Left ventricle myocardium inferior (tissue), 1 donor: ENCODE measurements around the gene PISD. TPM values are rescaled to one million over a fixed set of nuclear protein-coding genes. Genes with fewer than 3 reads are reported as not detected.

Source experiments
- DNase-seq: peaks from one replicate; pipeline ENCODE4 v3.0.0-alpha.2; 2020
- H3K27ac ChIP-seq: fragments of 200-600 bp; replicated peaks from 2 replicates; pipeline ENCODE4 v1.8.0; 2021
- H3K27me3 ChIP-seq: fragments of 200-600 bp; 2 replicates; pipeline ENCODE4 v1.8.0; 2021; ENCODE audit warnings: low read depth
- H3K36me3 ChIP-seq: fragments of 200-600 bp; 2 replicates; pipeline ENCODE4 v1.8.0; 2021
- H3K4me1 ChIP-seq: fragments of 200-600 bp; 2 replicates; pipeline ENCODE4 v1.8.0; 2021
- H3K4me3 ChIP-seq: fragments of 200-600 bp; 2 replicates; pipeline ENCODE4 v1.8.0; 2021; ENCODE audit warnings: mild to moderate bottlenecking, moderate library complexity
- H3K9me3 ChIP-seq: fragments of 200-600 bp; replicated peaks from 2 replicates; pipeline ENCODE4 v1.8.0; 2021
- intact Hi-C: fragments of 100-400 bp; cut with micrococcal nuclease; formaldehyde crosslinking; loops from one replicate; pipeline ENCODE4 v1.11.0; 2022
- total RNA-seq: library from RNA; stranded (reverse); fragmentation: NEBNext Ultra II Directional; extraction: Animal tissue kit (Norgen Biotek cat#: 25700); gene quantifications from one replicate; pipeline ENCODE4 v1.2.1, GENCODE V29; 2021
- TF ChIP-seq, protein P1 (sequence below): fragments of 200-600 bp; IDR thresholded peaks from 2 replicates; pipeline ENCODE4 v1.8.0; 2021; ENCODE audit warnings: antibody characterized with exemption, mild to moderate bottlenecking, borderline replicate concordance
- donor health status: DM: no; HTN: yes; CAD: no; lungs with severe emphysema.

PISD gene
- total RNA-seq, 1 donor from 2014 or later = 18.1 TPM

DNA sequence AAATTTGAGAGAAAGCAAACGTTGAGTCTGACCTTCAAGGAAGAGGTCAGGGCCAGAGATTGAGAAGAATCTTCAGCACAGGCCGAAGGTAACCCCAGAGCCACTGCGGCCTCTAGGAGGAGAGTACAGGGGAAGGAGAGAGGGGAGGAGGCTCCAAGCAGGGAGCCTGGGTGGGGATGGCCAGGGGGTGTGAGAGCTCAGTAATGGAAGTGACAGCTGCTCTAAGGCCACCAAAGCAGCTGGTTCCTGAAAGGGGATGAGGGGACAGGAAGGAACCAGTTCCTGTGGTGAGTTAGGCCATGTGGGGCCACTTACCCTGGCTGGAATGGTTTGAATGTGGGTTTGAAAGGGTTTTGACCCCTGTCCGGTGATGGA lies 46.1 kb downstream of the PISD start:
- intact Hi-C loops = no loop called here

DNA sequence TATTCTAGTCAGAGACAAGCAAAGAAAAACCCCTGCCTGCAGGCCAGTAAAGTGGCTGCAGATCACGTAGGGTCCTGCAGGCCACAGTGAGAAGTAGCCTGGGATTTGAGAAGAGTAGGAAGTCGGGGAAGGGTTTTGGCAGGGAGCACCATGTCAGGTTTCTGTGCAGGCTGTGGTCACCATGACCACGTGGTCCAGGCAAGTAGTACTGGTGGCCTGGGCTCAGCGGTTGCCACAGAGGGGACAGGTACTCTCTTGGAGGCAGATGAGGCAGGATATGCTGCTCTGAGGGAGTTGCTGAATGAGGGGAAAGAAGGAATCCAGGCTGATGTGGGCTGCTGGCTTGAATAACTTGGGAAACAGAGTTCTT lies 46.5 kb downstream of the PISD start:
- Histone ChIP-seq H3K27ac (no peak overlapping the region), H3K4me1 (peaks cover 33% of the 10 kb centered on the region), H3K27me3 (no peaks in the 10 kb centered on the region), H3K9me3 (no peaks in the 10 kb centered on the region), H3K36me3 (peaks cover 31% of the 10 kb centered on the region), H3K4me3 (no peak overlapping the region)
- TF ChIP-seq, protein P1, sequence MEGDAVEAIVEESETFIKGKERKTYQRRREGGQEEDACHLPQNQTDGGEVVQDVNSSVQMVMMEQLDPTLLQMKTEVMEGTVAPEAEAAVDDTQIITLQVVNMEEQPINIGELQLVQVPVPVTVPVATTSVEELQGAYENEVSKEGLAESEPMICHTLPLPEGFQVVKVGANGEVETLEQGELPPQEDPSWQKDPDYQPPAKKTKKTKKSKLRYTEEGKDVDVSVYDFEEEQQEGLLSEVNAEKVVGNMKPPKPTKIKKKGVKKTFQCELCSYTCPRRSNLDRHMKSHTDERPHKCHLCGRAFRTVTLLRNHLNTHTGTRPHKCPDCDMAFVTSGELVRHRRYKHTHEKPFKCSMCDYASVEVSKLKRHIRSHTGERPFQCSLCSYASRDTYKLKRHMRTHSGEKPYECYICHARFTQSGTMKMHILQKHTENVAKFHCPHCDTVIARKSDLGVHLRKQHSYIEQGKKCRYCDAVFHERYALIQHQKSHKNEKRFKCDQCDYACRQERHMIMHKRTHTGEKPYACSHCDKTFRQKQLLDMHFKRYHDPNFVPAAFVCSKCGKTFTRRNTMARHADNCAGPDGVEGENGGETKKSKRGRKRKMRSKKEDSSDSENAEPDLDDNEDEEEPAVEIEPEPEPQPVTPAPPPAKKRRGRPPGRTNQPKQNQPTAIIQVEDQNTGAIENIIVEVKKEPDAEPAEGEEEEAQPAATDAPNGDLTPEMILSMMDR = no peak
- DNase-seq = no peak
- intact Hi-C loops = no loop called here

More for the DNA sequence above, 46.1 kb downstream of the PISD start:
- H3K27ac ChIP-seq = no peak overlapping the region
- TF ChIP-seq, protein P1 = no peak
- H3K9me3 ChIP-seq = no peaks in the 10 kb centered on the region
- H3K4me1 ChIP-seq = peaks cover 29% of the 10 kb centered on the region
- H3K36me3 ChIP-seq = peaks cover 35% of the 10 kb centered on the region
- H3K27me3 ChIP-seq = no peaks in the 10 kb centered on the region
- H3K4me3 ChIP-seq = no peak overlapping the region
- no peak for DNase-seq

DNA sequence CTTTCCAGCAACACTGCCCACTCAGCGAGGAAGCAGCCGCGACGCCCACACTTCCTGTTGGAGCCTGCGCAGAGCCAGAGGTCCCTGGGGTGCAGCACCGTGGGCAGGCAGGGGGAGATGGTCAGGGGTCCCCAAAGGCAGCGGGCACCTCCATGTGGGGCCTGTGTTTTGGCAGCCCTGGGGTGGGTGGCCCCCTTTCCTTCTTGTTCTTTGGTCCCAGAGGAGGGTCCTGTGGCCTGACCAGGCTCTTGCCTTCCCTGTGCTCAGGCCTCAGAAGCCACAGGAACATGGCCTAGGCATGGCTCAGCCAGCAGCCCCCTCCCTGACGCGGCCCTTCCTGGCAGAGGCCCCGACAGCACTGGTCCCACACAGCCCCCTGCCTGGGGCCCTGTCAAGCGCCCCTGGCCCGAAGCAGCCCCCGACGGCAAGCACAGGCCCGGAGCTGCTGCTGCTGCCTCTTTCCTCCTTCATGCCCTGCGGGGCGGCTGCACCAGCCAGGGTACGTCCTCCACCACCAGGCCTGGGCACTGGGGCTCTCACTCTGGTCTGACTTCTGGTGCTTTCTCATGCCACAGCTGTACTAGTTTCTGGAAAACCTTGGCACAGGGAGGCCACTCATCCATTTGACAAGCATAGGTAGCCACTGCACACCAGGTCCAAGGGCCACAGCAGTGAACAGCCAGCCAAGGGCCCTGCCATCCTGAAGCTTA lies 47.1 kb downstream of the PISD start:
- no peak for DNase-seq
- intact Hi-C loops = no loop called here
- TF ChIP-seq, protein P1 = no peak
- no peaks in the 10 kb centered on the region for H3K27me3 ChIP-seq
- no peak overlapping the region for H3K27ac ChIP-seq
- no peaks in the 10 kb centered on the region for H3K9me3 ChIP-seq
- H3K4me3 ChIP-seq = no peak overlapping the region
- H3K36me3 ChIP-seq = peaks cover 25% of the 10 kb centered on the region
- peaks cover 37% of the 10 kb centered on the region for H3K4me1 ChIP-seq

DNA sequence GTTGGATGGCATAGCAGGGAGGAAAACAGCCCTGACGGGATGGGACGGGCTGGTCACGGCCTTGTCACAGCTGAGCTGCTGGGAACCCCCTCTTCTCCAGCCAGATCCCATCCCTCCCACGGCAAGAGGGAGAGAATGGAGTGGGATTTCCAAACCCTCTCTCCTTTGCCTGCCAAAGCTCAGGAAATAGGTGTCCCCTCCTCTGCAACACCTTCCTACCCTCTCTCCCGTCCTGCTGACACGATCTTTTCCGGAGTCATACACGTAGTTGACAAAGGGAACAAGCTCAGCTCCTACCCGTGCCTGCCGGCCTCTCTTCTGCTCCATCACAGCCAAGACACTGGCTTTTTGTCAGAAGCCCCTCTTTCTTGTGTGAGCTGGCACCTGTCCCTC lies 48.1 kb downstream of the PISD start:
- no peaks in the 10 kb centered on the region for H3K9me3 ChIP-seq
- TF ChIP-seq, protein P1 = no peak
- no peak overlapping the region for H3K27ac ChIP-seq
- no peaks in the 10 kb centered on the region for H3K27me3 ChIP-seq
- no peak overlapping the region for H3K4me3 ChIP-seq
- H3K4me1 ChIP-seq = peaks cover 37% of the 10 kb centered on the region
- no peak for DNase-seq
- intact Hi-C loops = no loop called here
- H3K36me3 ChIP-seq = peaks cover 15% of the 10 kb centered on the region

DNA sequence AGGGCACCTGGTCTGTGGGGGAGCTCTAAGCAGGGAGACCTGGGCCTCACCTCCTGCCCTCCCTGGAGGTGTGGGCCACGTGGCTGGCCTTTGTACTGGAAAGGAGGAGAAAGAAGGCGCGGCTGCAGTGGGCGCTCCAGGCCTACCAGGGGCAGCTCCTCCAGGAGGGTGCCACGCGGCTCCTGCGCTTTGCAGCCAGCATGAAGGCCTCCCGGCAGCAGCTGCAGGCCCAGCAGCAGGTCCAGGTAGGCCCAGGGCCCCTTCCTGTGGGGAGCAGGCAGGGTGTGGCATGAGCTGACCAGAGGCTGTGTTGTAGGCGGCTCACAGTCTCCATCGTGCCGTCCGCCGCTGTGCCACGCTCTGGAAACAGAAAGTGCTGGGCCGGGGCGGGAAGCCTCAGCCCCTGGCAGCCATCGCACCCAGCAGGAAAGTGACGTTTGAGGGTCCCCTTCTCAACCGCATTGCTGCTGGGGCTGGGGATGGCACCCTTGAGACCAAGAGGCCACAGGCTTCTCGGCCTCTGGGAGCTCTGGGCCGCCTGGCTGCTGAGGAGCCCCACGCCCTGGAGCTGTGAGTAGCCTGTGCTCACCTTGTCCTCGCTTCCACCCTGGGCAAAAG lies 48.6 kb downstream of the PISD start:
- no peak overlapping the region for H3K27ac ChIP-seq
- H3K27me3 ChIP-seq = no peaks in the 10 kb centered on the region
- H3K36me3 ChIP-seq = peaks cover 10% of the 10 kb centered on the region
- H3K4me3 ChIP-seq = no peak overlapping the region
- H3K4me1 ChIP-seq = peaks cover 37% of the 10 kb centered on the region
- TF ChIP-seq, protein P1 = no peak
- DNase-seq = no peak
- intact Hi-C loops = no loop called here
- H3K9me3 ChIP-seq = no peaks in the 10 kb centered on the region
